Measurements from ENCODE around the gene CIDEB.

DNA sequence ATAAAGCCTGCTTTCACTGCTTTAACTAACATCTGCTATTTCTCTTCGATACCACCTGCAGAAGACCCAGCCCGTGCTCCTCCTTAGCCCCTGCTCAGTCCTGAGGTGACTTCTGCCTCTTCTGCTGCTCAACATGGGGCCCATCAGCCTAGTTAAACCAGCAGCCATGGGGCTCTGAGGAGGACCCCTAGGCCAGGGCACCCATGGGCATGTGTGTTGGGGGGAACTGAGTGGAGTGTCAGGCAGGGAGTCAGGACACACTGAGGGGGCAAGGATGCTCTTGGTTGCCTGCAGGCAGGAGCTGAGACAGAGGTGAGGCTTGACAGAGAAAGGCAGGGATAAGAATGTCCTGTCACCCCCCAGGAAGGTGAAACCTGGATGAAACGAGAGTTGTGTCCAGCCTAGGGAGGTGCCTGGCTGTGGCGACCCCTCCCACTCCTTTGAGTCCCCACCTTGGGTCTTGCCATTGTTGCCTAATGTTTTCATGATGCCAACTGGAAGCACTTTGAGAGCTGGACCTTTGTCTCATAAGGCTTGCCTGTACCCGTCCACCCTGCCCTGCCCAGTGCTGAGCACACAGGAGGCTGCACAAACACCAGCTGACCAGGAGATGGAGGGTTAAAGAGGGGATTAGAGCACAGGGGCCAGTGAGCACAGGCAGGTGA lies 23.8 kb downstream of the CIDEB start:
- TF ChIP-seq, protein P1, sequence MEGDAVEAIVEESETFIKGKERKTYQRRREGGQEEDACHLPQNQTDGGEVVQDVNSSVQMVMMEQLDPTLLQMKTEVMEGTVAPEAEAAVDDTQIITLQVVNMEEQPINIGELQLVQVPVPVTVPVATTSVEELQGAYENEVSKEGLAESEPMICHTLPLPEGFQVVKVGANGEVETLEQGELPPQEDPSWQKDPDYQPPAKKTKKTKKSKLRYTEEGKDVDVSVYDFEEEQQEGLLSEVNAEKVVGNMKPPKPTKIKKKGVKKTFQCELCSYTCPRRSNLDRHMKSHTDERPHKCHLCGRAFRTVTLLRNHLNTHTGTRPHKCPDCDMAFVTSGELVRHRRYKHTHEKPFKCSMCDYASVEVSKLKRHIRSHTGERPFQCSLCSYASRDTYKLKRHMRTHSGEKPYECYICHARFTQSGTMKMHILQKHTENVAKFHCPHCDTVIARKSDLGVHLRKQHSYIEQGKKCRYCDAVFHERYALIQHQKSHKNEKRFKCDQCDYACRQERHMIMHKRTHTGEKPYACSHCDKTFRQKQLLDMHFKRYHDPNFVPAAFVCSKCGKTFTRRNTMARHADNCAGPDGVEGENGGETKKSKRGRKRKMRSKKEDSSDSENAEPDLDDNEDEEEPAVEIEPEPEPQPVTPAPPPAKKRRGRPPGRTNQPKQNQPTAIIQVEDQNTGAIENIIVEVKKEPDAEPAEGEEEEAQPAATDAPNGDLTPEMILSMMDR (IDR thresholded peaks at IDR 0.05): no peak
- no peak for TF ChIP-seq EZH2 (IDR thresholded peaks at IDR 0.05; ENCODE audit: borderline replicate concordance, insufficient read depth, low read depth, low read length, poor library complexity, severe bottlenecking)

All from B cell (primary cell).